Ovary (tissue), 3 donors: ENCODE results near the gene CLDN25.

ENCODE experiments used
- EP300 ChIP-seq: sonication (generic); formaldehyde crosslinking; IDR thresholded peaks from one replicate; pipeline ENCODE4 v1.6.1; 2017; ENCODE audit warnings: antibody characterized with exemption
- POLR2A ChIP-seq: fragments of 450-650 bp; IDR thresholded peaks from one replicate; pipeline ENCODE4 v1.6.1; 2017; ENCODE audit warnings: antibody characterized with exemption, mild to moderate bottlenecking, moderate library complexity
- TF ChIP-seq, protein P1 (sequence below), 3 donors: fragments of 450-650 bp in 2 of 3; fragments of 200-600 bp in 1 of 3; IDR thresholded peaks; one replicate each; pipeline versions ENCODE4 v1.5.1 to v1.8.0; 2016 to 2022; ENCODE audit warnings: antibody characterized with exemption in 3 of 3, mild to moderate bottlenecking in 1 of 3
- donor health status: DM: no; HTN: no; CAD: no.

DNA sequence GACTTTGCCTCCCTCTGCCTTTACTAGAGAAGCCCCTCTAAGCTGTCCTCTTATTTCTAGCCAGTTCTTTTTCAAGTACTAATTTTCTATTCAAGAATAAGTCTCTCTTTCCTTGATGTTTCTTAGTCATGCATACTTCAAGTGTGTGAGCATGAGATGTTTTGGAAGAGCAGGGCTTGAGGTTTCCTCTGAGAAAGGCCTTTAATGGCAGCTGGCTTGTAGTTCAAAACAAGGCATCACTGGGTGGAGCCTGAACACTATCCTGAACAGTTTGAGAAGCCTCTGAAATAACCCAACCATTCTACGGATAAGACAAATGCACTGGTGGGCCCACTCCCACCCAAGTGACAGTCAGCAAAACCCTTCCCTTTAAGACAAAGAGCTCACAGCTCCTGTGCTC lies 37.6 kb downstream of the CLDN25 start:
- TF ChIP-seq, protein P1, sequence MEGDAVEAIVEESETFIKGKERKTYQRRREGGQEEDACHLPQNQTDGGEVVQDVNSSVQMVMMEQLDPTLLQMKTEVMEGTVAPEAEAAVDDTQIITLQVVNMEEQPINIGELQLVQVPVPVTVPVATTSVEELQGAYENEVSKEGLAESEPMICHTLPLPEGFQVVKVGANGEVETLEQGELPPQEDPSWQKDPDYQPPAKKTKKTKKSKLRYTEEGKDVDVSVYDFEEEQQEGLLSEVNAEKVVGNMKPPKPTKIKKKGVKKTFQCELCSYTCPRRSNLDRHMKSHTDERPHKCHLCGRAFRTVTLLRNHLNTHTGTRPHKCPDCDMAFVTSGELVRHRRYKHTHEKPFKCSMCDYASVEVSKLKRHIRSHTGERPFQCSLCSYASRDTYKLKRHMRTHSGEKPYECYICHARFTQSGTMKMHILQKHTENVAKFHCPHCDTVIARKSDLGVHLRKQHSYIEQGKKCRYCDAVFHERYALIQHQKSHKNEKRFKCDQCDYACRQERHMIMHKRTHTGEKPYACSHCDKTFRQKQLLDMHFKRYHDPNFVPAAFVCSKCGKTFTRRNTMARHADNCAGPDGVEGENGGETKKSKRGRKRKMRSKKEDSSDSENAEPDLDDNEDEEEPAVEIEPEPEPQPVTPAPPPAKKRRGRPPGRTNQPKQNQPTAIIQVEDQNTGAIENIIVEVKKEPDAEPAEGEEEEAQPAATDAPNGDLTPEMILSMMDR (IDR thresholded peaks at IDR 0.05), result no peak
- no peak for TF ChIP-seq POLR2A
- no peak for TF ChIP-seq EP300
